HepG2 (cell line): Measurements from ENCODE around the gene PACSIN1. TPM values are rescaled to one million over a fixed set of nuclear protein-coding genes. Genes with fewer than 3 reads are reported as not detected.

Source experiments
- ATAC-seq: fragments of 200-7000 bp; cut with Tn5 transposase; 3 replicates; pipeline ENCODE4 v1.9.1; 2020; ENCODE audit warnings: mild to moderate bottlenecking, moderate library complexity
- BruUV-seq: library from RNA; stranded (reverse); fragments of 400-500 nt; replicated peaks from 2 replicates; lab custom pipeline; 2021; lab: Mats Ljungman, UMichigan
- CTCF ChIA-PET: fragments of 300-600 bp; formaldehyde crosslinking; extraction: SDS; loops from one replicate; lab custom pipeline; 2021; ENCODE audit warnings: low total read pairs, inconsistent platforms, low intra/inter-chr PET ratio; lab: Yijun Ruan, JAX
- POLR2A ChIA-PET: fragments of 350-600 bp; sonication (Branson Sonifier 250); formaldehyde crosslinking; loops from one replicate; lab custom pipeline; 2020; ENCODE audit warnings: antibody characterized with exemption, inconsistent platforms; lab: Yijun Ruan, JAX
- DNase-seq: peaks from one replicate; pipeline ENCODE4 v3.0.0-alpha.2; 2015; ENCODE audit warnings: low spot score
- FAIRE-seq: peaks from 3 replicates; lab custom pipeline; 2011; peaks lifted over from hg19 to GRCh38; lab: Jason Lieb, UNC
- H2AFZ ChIP-seq: one replicate; pipeline ENCODE4 v1.6.1; 2011; ENCODE audit warnings: low read length, inconsistent platforms
- H3K27ac ChIP-seq: fragments of 300-600 bp; 3 replicates; pipeline ENCODE4 v1.8.0; 2011; ENCODE audit warnings: mixed run types, mild to moderate bottlenecking, mixed read lengths, low read length, inconsistent platforms; ENCODE audit not compliant: insufficient read depth; ENCODE audit errors: extremely low read length
- H3K27me3 ChIP-seq, 2 experiments: fragments of 200-600 bp in 1 of 2; 2 replicates in 1 of 2; 3 replicates in 1 of 2; pipeline versions ENCODE4 v1.6.0 to v1.8.0; 2011; ENCODE audit warnings: low read length in 2 of 2, mild to moderate bottlenecking in 2 of 2, moderate library complexity in 2 of 2, inconsistent platforms in 1 of 2; ENCODE audit not compliant: insufficient read depth in 2 of 2, control insufficient read depth in 1 of 2
- H3K36me3 ChIP-seq, 2 experiments: fragments of 200-600 bp in 1 of 2; replicated peaks in 1 of 2; 2 replicates in 1 of 2; 3 replicates in 1 of 2; pipeline versions ENCODE4 v1.5.1 to v1.8.0; 2011; ENCODE audit warnings: low read length in 2 of 2, inconsistent platforms in 1 of 2; ENCODE audit not compliant: insufficient read depth in 2 of 2, control insufficient read depth in 1 of 2
- H3K4me1 ChIP-seq: 2 replicates; pipeline ENCODE4 v1.5.1; 2012; ENCODE audit warnings: low read length, inconsistent platforms; ENCODE audit not compliant: insufficient read depth
- H3K4me2 ChIP-seq: 2 replicates; pipeline ENCODE4 v1.6.0; 2011; ENCODE audit warnings: low read depth, low read length, inconsistent platforms
- H3K4me3 ChIP-seq, 3 experiments: fragments of 200-600 bp in 1 of 3; sonication (generic), shearing (Covaris generic) in 1 of 3; replicated peaks in 1 of 3; 2 replicates each; pipeline ENCODE4 v1.5.1; 2011 to 2016; ENCODE audit warnings: low read length in 3 of 3, inconsistent platforms in 2 of 3, low read depth in 2 of 3, mild to moderate bottlenecking in 2 of 3, control low read depth in 1 of 3, mixed read lengths in 1 of 3; ENCODE audit not compliant: insufficient read depth in 1 of 3
- H3K79me2 ChIP-seq: one replicate; pipeline ENCODE4 v1.6.1; 2011; ENCODE audit warnings: low read length, inconsistent platforms; ENCODE audit not compliant: insufficient read depth
- H3K9ac ChIP-seq: 2 replicates; pipeline ENCODE4 v1.6.0; 2011; ENCODE audit warnings: mild to moderate bottlenecking, low read depth, low read length, inconsistent platforms; ENCODE audit not compliant: insufficient read depth
- H3K9me3 ChIP-seq: 2 replicates; pipeline ENCODE4 v1.5.1; 2012; ENCODE audit warnings: mild to moderate bottlenecking, low read length
- H4K20me1 ChIP-seq: 2 replicates; pipeline ENCODE4 v1.6.0; 2011; ENCODE audit warnings: inconsistent platforms, mild to moderate bottlenecking, low read length, moderate library complexity; ENCODE audit not compliant: insufficient read depth
- BORCS8-MEF2B ChIP-seq: sonication (generic); formaldehyde crosslinking; IDR thresholded peaks from 2 replicates; pipeline ENCODE4 v1.8.0; 2022; ENCODE audit warnings: mild to moderate bottlenecking, missing genetic modification reagents
- BRD4 ChIP-seq: sonication (generic); formaldehyde crosslinking; IDR thresholded peaks from 2 replicates; pipeline ENCODE4 v1.4.0; 2020; ENCODE audit warnings: missing genetic modification reagents
- HMG20A ChIP-seq: IDR thresholded peaks from 2 replicates; pipeline ENCODE4 v1.6.1; 2016; ENCODE audit warnings: borderline replicate concordance
- HNRNPL ChIP-seq: fragments of 200-400 bp; formaldehyde crosslinking; IDR thresholded peaks from 2 replicates; pipeline ENCODE4 v1.6.1; 2017; ENCODE audit warnings: mild to moderate bottlenecking, low read depth, low read length
- HOXD1 ChIP-seq: sonication (generic); formaldehyde crosslinking; IDR thresholded peaks from 2 replicates; pipeline ENCODE4 v1.5.0; 2020; ENCODE audit warnings: missing genetic modification reagents
- ISX ChIP-seq: sonication (generic); formaldehyde crosslinking; conservative IDR thresholded peaks from 2 replicates; pipeline ENCODE4 v1.5.0; 2020; ENCODE audit warnings: missing genetic modification reagents
- NAIF1 ChIP-seq: sonication (generic); formaldehyde crosslinking; IDR thresholded peaks from 2 replicates; pipeline ENCODE4 v1.5.0; 2020; ENCODE audit warnings: mild to moderate bottlenecking, missing genetic modification reagents, borderline replicate concordance
- RAD21 ChIP-seq: fragments of 450-650 bp; formaldehyde crosslinking; IDR thresholded peaks from 2 replicates; pipeline ENCODE4 v1.5.0; 2020; ENCODE audit warnings: mild to moderate bottlenecking
- SRSF4 ChIP-seq: fragments of 200-400 bp; formaldehyde crosslinking; IDR thresholded peaks from one replicate; pipeline ENCODE4 v1.6.1; 2018; ENCODE audit warnings: mild to moderate bottlenecking, low read depth, low read length, moderate library complexity; ENCODE audit not compliant: poor library complexity, severe bottlenecking
- ZNF598 ChIP-seq: sonication (generic); formaldehyde crosslinking; IDR thresholded peaks from 2 replicates; pipeline ENCODE4 v1.5.1; 2020; ENCODE audit warnings: mild to moderate bottlenecking, missing genetic modification reagents, borderline replicate concordance
- ZNF709 ChIP-seq: sonication (generic); formaldehyde crosslinking; IDR thresholded peaks from 2 replicates; pipeline ENCODE4 v1.5.0; 2020; ENCODE audit warnings: mild to moderate bottlenecking, missing genetic modification reagents
- WGBS: methylation state at CpG from one replicate; pipeline ENCODE4 v1.1.6; 2017; ENCODE audit warnings: low lambda C conversion rate; 5-methylcytosine and 5-hydroxymethylcytosine counted together
- in situ Hi-C: cut with HindIII; loops from 2 replicates; pipeline ENCODE4 v1.10.0; 2017; ENCODE audit warnings: low pct_unique_long_range_greater_than_20kb; ENCODE audit not compliant: extremely low pct_ligation_motif_present
- intact Hi-C: fragments of 100-400 bp; cut with micrococcal nuclease; formaldehyde crosslinking; loops from one replicate; pipeline ENCODE4 v1.10.0; 2022; ENCODE audit not compliant: unreplicated experiment
- polyA plus RNA-seq, 8 experiments: library from polyadenylated mRNA; depleted of rRNA in 3 of 8; stranded (reverse) in 7 of 8; unstranded in 1 of 8; fragments of >200 nt; fragmentation: Illumina TruSeq in 4 of 8; extraction: Trizol in 4 of 8; gene quantifications; 2 replicates each; pipeline versions ENCODE4 v1.2.1 to v1.2.3, GENCODE V29; 2011 to 2016; ENCODE audit warnings: low read depth in 4 of 8, missing spikeins in 1 of 8, mixed read lengths in 1 of 8; ENCODE audit not compliant: insufficient read depth in 1 of 8
- total RNA-seq, 5 experiments: library from RNA; depleted of rRNA; stranded (reverse); fragments of >200 nt; fragmentation: Illumina TruSeq; extraction: Trizol; gene quantifications; 2 replicates each; pipeline ENCODE4 v1.2.3, GENCODE V29; 2016; ENCODE audit warnings: low read depth in 1 of 5
- TF ChIP-seq, protein P1 (sequence below): IDR thresholded peaks from 2 replicates; pipeline ENCODE4 v1.6.1; 2016; ENCODE audit warnings: missing compliant biosample characterization, missing genetic modification reagents, borderline replicate concordance
- TF ChIP-seq, protein P2 (sequence below): sonication (generic); formaldehyde crosslinking; IDR thresholded peaks from 2 replicates; pipeline ENCODE4 v1.4.0; 2020; ENCODE audit warnings: missing genetic modification reagents
- TF ChIP-seq, protein P3 (sequence below): fragments of 450-650 bp; IDR thresholded peaks from 2 replicates; pipeline ENCODE4 v1.6.1; 2016
- TF ChIP-seq, protein P4 (sequence below): sonication (generic); formaldehyde crosslinking; IDR thresholded peaks from 2 replicates; pipeline ENCODE4 v1.4.0; 2020; ENCODE audit warnings: missing genetic modification reagents

The PACSIN1 gene
- total and polyA plus RNA-seq, 2 of the 13 experiments (the other 11 are each of a cell fraction or from before 2014, with no cell fraction given): not detected

DNA sequence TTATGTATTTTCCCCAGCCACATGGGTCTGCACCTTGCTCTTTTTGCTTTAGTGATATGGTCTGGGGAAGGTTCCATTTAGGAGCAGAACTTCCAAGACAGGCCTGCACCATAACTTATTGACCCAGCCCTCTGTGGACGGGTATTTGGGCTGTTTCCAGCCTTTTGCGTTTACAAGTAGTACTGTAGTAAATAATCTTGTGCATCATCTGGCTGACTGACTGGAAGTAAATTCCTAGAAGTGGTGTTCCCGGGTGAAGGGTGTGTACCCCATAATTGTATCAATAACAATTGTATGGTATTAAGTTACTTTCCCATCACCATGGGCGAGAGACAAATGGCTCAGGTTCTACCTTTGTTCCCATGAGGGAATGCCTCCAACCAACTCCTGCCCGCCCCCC, 58.6 kb downstream of the PACSIN1 start:
- no peak overlapping the region for H3K4me3 ChIP-seq
- no peaks in the 10 kb centered on the region for H3K79me2 ChIP-seq
- ATAC-seq (no peak), FAIRE-seq (no peak), DNase-seq (no peak)
- no peak overlapping the region for H3K9ac ChIP-seq
- POLR2A ChIA-PET: no interaction called here
- in situ Hi-C loops: no loop called here
- H3K36me3 ChIP-seq: no peaks in the 10 kb centered on the region
- no peaks in the 10 kb centered on the region for H4K20me1 ChIP-seq
- H2AFZ ChIP-seq: no peak overlapping the region
- no peak overlapping the region for H3K4me2 ChIP-seq
- intact Hi-C loops: loop anchor here (2.0 kb wide), 1 partner anchor 62 kb away; no protein-coding TSS in a partner anchor
- BruUV-seq: no TSS peak
- CTCF ChIA-PET: no interaction called here
- H3K27me3 ChIP-seq: peaks cover 10 to 51% of the 10 kb centered on the region in 2 experiments; a peak in 4 of 5 replicates
- 16% methylated on average over 5 of the region's 5 CpGs for WGBS
- H3K27ac ChIP-seq: no peak overlapping the region
- no peaks in the 10 kb centered on the region for H3K9me3 ChIP-seq
- H3K4me1 ChIP-seq: peaks cover 27% of the 10 kb centered on the region
- TF ChIP-seq, protein P1, sequence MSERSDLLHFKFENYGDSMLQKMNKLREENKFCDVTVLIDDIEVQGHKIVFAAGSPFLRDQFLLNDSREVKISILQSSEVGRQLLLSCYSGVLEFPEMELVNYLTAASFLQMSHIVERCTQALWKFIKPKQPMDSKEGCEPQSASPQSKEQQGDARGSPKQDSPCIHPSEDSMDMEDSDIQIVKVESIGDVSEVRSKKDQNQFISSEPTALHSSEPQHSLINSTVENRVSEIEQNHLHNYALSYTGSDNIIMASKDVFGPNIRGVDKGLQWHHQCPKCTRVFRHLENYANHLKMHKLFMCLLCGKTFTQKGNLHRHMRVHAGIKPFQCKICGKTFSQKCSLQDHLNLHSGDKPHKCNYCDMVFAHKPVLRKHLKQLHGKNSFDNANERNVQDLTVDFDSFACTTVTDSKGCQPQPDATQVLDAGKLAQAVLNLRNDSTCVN (CRISPR knock-in tag): no peak
- TF ChIP-seq SRSF4 (no peak), HOXD1 (CRISPR knock-in tag) (no peak), HNRNPL (no peak), ISX (CRISPR knock-in tag) (no peak), ZNF598 (CRISPR knock-in tag) (no peak), HMG20A (CRISPR knock-in tag) (no peak), ZNF709 (CRISPR knock-in tag) (no peak), BORCS8-MEF2B (CRISPR knock-in tag) (no peak), BRD4 (CRISPR knock-in tag) (no peak), NAIF1 (CRISPR knock-in tag) (no peak), RAD21 (CRISPR knock-in tag) (no peak)
- TF ChIP-seq, protein P2, sequence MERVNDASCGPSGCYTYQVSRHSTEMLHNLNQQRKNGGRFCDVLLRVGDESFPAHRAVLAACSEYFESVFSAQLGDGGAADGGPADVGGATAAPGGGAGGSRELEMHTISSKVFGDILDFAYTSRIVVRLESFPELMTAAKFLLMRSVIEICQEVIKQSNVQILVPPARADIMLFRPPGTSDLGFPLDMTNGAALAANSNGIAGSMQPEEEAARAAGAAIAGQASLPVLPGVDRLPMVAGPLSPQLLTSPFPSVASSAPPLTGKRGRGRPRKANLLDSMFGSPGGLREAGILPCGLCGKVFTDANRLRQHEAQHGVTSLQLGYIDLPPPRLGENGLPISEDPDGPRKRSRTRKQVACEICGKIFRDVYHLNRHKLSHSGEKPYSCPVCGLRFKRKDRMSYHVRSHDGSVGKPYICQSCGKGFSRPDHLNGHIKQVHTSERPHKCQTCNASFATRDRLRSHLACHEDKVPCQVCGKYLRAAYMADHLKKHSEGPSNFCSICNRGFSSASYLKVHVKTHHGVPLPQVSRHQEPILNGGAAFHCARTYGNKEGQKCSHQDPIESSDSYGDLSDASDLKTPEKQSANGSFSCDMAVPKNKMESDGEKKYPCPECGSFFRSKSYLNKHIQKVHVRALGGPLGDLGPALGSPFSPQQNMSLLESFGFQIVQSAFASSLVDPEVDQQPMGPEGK (CRISPR knock-in tag): no peak
- TF ChIP-seq, protein P3, sequence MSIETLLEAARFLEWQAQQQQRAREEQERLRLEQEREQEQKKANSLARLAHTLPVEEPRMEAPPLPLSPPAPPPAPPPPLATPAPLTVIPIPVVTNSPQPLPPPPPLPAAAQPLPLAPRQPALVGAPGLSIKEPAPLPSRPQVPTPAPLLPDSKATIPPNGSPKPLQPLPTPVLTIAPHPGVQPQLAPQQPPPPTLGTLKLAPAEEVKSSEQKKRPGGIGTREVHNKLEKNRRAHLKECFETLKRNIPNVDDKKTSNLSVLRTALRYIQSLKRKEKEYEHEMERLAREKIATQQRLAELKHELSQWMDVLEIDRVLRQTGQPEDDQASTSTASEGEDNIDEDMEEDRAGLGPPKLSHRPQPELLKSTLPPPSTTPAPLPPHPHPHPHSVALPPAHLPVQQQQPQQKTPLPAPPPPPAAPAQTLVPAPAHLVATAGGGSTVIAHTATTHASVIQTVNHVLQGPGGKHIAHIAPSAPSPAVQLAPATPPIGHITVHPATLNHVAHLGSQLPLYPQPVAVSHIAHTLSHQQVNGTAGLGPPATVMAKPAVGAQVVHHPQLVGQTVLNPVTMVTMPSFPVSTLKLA: no peak
- TF ChIP-seq, protein P4, sequence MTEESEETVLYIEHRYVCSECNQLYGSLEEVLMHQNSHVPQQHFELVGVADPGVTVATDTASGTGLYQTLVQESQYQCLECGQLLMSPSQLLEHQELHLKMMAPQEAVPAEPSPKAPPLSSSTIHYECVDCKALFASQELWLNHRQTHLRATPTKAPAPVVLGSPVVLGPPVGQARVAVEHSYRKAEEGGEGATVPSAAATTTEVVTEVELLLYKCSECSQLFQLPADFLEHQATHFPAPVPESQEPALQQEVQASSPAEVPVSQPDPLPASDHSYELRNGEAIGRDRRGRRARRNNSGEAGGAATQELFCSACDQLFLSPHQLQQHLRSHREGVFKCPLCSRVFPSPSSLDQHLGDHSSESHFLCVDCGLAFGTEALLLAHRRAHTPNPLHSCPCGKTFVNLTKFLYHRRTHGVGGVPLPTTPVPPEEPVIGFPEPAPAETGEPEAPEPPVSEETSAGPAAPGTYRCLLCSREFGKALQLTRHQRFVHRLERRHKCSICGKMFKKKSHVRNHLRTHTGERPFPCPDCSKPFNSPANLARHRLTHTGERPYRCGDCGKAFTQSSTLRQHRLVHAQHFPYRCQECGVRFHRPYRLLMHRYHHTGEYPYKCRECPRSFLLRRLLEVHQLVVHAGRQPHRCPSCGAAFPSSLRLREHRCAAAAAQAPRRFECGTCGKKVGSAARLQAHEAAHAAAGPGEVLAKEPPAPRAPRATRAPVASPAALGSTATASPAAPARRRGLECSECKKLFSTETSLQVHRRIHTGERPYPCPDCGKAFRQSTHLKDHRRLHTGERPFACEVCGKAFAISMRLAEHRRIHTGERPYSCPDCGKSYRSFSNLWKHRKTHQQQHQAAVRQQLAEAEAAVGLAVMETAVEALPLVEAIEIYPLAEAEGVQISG: no peak
